RWPE1 (cell line): Measurements from ENCODE around the gene SPRR4.
A peak's percentile ranks its signal among the peaks of the same experiment; 100 is the strongest.

ENCODE experiments used
- CTCF ChIA-PET: fragments of 350-600 bp; sonication (Branson Sonifier 250); formaldehyde crosslinking; extraction: SDS; loops from one replicate; lab custom pipeline; 2021; lab: Yijun Ruan, JAX
- POLR2A ChIA-PET: fragments of 400-600 bp; formaldehyde crosslinking; extraction: SDS; loops from one replicate; lab custom pipeline; 2020; ENCODE audit warnings: antibody characterized with exemption; ENCODE audit not compliant: low non-redundant PET; lab: Yijun Ruan, JAX
- DNase-seq: peaks from one replicate; pipeline ENCODE4 v3.0.0; 2012; ENCODE audit warnings: low spot score
- H3K27ac ChIP-seq: fragments of 450-650 bp; 2 replicates; pipeline ENCODE4 v1.5.1; 2017
- TF ChIP-seq, protein P1 (sequence below): fragments of 450-650 bp; conservative IDR thresholded peaks from 2 replicates; pipeline ENCODE4 v1.5.1; 2017; ENCODE audit warnings: low read depth, mild to moderate bottlenecking

The SPRR4 gene, protein sequence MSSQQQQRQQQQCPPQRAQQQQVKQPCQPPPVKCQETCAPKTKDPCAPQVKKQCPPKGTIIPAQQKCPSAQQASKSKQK

DNA sequence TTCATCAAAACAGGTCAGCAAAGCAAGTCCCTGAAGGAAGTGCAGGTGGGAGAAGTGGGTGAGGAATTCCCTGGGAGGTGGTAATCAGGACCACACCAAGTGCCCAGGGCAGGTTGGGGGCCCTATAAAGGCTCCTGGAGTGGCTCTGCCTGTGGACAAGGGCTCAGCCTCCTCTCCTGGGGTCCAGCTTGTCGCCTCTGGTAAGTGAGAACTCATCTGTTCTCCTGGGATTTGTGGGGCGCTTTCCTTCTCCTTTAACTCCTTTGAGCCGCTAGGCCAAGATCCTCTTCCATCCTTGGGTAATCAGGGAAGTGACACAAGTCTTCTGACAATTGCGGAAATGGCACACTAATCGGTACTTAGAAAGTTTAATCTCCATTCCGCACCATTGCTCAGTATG is at the start of gene SPRR4:
Gene SPRR4, plus strand, starts transcription at position 154 of the 400 bp plus-strand sequence. CDS start 1,243 bp downstream, outside the sequence.
- no peak for DNase-seq
- ChIA-PET CTCF (interaction anchor here (0.5 to 0.8 kb wide), 2 partner anchors 13 to 151 kb away, joined by 3 read pairs; partner anchors contain the start of gene SPRR1A), POLR2A (no interaction called here)
- TF ChIP-seq, protein P1, sequence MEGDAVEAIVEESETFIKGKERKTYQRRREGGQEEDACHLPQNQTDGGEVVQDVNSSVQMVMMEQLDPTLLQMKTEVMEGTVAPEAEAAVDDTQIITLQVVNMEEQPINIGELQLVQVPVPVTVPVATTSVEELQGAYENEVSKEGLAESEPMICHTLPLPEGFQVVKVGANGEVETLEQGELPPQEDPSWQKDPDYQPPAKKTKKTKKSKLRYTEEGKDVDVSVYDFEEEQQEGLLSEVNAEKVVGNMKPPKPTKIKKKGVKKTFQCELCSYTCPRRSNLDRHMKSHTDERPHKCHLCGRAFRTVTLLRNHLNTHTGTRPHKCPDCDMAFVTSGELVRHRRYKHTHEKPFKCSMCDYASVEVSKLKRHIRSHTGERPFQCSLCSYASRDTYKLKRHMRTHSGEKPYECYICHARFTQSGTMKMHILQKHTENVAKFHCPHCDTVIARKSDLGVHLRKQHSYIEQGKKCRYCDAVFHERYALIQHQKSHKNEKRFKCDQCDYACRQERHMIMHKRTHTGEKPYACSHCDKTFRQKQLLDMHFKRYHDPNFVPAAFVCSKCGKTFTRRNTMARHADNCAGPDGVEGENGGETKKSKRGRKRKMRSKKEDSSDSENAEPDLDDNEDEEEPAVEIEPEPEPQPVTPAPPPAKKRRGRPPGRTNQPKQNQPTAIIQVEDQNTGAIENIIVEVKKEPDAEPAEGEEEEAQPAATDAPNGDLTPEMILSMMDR, result no peak
- no peak within 1 kb of the TSS for H3K27ac ChIP-seq

DNA sequence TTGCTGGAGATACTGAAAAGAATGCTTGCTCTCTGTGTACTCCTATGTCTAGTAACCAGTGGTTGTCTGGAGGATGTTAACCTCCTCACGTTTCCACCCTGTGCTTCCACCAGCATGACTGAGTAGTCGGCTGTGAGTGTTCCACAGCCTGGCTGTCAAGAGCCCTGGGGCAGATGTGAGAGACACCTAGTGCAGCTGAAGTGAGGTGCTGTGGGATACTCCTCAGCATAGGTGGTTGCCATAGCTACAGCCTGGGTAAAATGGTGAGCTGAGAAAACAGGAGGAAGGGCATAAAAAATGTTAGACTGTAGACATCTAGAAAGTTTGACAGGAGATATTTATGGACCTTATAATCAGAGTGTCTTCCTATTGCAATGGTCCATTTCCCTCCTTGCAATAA is 46.3 kb upstream of the SPRR4 start:
- POLR2A ChIA-PET, result no interaction called here
- CTCF ChIA-PET, result no interaction called here
- no peak overlapping the region for H3K27ac ChIP-seq
- TF ChIP-seq, protein P1, result no peak
- DNase-seq, result no peak

DNA sequence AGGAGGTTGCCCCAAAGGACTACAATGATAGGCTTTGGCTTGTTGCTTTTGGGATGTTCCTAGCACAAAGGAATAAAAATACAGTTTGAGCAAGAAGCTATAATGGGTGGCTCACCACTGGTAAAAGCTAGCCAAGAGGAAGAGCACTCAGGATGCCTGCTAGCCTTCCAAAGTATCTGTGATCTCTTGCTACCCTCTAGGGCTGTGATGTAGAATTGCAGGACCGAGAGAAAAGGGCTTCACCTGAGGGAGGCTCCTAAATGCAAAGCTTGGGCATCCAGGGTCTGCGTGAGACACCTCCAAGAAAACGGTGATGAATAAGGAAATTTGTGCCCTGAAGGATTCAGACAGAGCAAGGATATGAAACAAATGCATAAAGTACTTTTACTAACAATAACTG is 44.4 kb upstream of the SPRR4 start:
- ChIA-PET POLR2A (interaction anchor here (0.6 kb wide), 1 partner anchor 12 kb away, joined by 3 read pairs; no protein-coding TSS in a partner anchor), CTCF (interaction anchor here (0.6 to 1.9 kb wide), 12 partner anchors 16 to 722 kb away, joined by 3 to 37 read pairs (median 6); partner anchors contain the start of genes PRR9 and SMCP)
- no peak overlapping the region for H3K27ac ChIP-seq
- DNase-seq, result peak; percentile 63
- TF ChIP-seq, protein P1, result peak; percentile 33; the same call in 1 of the 2 replicates

DNA sequence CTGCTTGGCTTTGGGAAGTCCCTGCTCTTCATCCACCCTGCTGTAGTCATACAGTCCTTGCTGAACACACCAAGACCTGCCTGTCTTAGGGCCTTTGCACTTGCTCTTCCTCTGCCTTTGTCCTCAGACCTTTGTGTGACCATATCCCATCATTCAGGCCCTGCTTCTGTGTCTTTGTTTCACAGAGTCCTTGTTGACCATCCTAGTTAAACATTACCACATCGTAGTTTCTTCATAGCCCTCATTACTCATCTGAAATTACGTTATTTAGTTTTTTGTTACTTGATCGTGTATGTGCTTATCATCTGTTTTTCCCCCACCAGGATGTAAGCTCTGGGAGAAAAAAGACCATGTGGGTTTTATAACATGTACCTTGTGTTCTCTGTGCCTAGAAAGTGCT is 41.8 kb upstream of the SPRR4 start:
- POLR2A ChIA-PET, result no interaction called here
- CTCF ChIA-PET, result interaction anchor here (0.6 kb wide), 1 partner anchor 364 kb away, joined by 3 read pairs; no protein-coding TSS in a partner anchor
- no peak for DNase-seq
- H3K27ac ChIP-seq, result no peak overlapping the region; the same call in 1 of the 2 replicates
- TF ChIP-seq, protein P1, result no peak

DNA sequence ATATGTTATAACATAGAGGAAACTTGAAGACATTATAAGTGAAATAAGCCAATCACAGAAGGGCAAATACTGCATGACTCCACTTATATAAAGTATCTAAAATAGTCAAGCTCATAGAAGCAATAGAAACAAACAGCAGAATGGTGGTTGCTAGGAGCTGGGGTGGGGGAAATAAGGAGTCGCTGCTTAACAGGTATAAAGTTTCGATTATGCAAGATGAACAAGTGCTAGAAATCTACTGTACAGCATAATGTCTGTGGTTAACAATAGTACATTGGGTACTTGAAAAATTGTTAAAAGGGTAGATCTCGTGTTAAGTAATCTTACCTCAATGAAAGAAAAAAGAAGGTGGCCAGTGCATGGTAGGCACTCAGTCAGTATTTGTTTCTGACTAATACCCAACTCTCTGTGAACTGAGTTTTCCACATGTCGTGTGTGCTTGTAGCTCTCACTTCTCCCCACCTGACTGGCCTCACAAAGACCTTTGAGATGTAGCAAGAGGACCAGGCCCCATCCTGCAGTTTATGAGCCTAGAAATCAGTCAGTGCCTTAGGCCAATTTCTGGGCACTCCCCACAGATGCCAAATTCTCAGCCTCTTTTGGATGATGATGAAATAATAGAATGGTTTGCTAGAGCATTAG is 38.2 kb upstream of the SPRR4 start:
- ChIA-PET POLR2A (no interaction called here), CTCF (interaction anchor here (0.5 kb wide), 1 partner anchor 356 kb away, joined by 3 read pairs; no protein-coding TSS in a partner anchor)
- H3K27ac ChIP-seq, result no peak overlapping the region
- TF ChIP-seq, protein P1, result no peak
- DNase-seq, result no peak

DNA sequence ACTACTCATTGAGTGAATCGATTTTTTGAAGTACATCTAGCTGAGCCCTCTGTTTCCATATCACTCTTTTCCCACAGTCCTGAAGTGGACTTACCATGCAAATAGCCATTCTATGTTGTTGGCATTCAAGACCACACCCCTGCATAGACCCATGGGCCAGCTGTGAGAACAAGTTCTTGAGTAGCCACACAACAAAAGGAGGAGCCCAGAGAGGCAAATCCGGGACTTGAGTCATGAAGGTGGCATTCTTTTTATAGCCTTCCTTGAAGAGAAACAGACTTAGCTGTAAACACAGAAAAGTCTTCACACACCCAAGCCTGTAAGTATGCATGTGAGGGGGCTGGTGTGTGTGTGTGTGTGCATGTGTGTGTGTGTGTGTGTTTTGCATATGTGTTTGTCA is 37.3 kb upstream of the SPRR4 start:
- TF ChIP-seq, protein P1, result no peak
- no peak for DNase-seq
- H3K27ac ChIP-seq, result no peak overlapping the region
- ChIA-PET CTCF (interaction anchor here (0.6 kb wide), 1 partner anchor 823 kb away, joined by 5 read pairs; no protein-coding TSS in a partner anchor), POLR2A (interaction anchor here (0.6 kb wide), 1 partner anchor 34 kb away, joined by 3 read pairs; no protein-coding TSS in a partner anchor)
